ENCODE data around the gene INTS11. TPM values are rescaled to one million over a fixed set of nuclear protein-coding genes. Genes with fewer than 3 reads are reported as not detected.

The INTS11 gene
- total and polyA plus RNA-seq, 2 of the 13 experiments (the other 11 are each of a cell fraction or from before 2014, with no cell fraction given), result 52.8 to 94.8 TPM

GRCh38 chr1:1358433-1359271, 34.2 kb upstream of the INTS11 start, which contains the start of gene MXRA8 (continued):
- TF ChIP-seq ZBTB40 (IDR thresholded peaks at IDR 0.05) (no peak), ZBTB40 (CRISPR knock-in tag; IDR thresholded peaks at IDR 0.05) (peak; percentile 46; the same call in 1 of the 2 replicates), U2AF1 (optimal IDR thresholded peaks at IDR 0.05; ENCODE audit: low read depth, low read length) (peak; percentile 21), DMTF1 (CRISPR knock-in tag; IDR thresholded peaks at IDR 0.05) (no peak), POGK (CRISPR knock-in tag; conservative IDR thresholded peaks at IDR 0.05) (0 out of 2 replicates have a peak, but pooled peaks have one; percentile 27), TARDBP (CRISPR knock-in tag; IDR thresholded peaks at IDR 0.05) (peak; percentile 61; the same call in 1 of the 2 replicates), HMGXB4 (CRISPR knock-in tag; IDR thresholded peaks at IDR 0.05; ENCODE audit: borderline replicate concordance in 1 of 2, low read depth in 1 of 2) (peak; percentile 19 to 33; a peak in 1 of 4 replicates), MED8 (CRISPR knock-in tag; IDR thresholded peaks at IDR 0.05; ENCODE audit: insufficient replicate concordance) (peak; percentile 58), KLF6 (CRISPR knock-in tag; IDR thresholded peaks at IDR 0.05) (peak; percentile 20; the same call in 1 of the 2 replicates)
